Neural cell (in vitro differentiated cells): Measurements from ENCODE around the gene AP2A2. TPM values are rescaled to one million over a fixed set of nuclear protein-coding genes. Genes with fewer than 3 reads are reported as not detected.

Source experiments
- H2AFZ ChIP-seq: fragments of 200-600, 300-800 bp; sonication (generic), shearing (Covaris generic); 2 replicates; pipeline ENCODE4 v1.6.0; 2014; ENCODE audit warnings: low read depth, mild to moderate bottlenecking, antibody characterized with exemption, low read length, moderate library complexity
- H3F3A ChIP-seq: fragments of 200-600 bp; shearing (Covaris generic); 2 replicates; pipeline ENCODE4 v1.6.1; 2016; ENCODE audit warnings: mild to moderate bottlenecking, moderate library complexity, mixed read lengths, antibody characterized with exemption, low read length; ENCODE audit not compliant: insufficient read depth, poor library complexity, severe bottlenecking
- H3K27ac ChIP-seq: fragments of 200-600, 300-800 bp; sonication (generic), shearing (Covaris generic); 2 replicates; pipeline ENCODE4 v1.5.1; 2014; ENCODE audit warnings: mild to moderate bottlenecking, low read length, moderate library complexity
- H3K27me3 ChIP-seq: fragments of 300-800, 200-600 bp; sonication (generic), shearing (Covaris generic); 2 replicates; pipeline ENCODE4 v1.6.0; 2014; ENCODE audit warnings: mild to moderate bottlenecking, low read depth, low read length, moderate library complexity; ENCODE audit not compliant: insufficient read depth
- H3K36me3 ChIP-seq: fragments of 300-800, 200-600 bp; sonication (generic), shearing (Covaris generic); 2 replicates; pipeline ENCODE4 v1.5.1; 2014; ENCODE audit warnings: mild to moderate bottlenecking, antibody characterized with exemption, low read length, moderate library complexity; ENCODE audit not compliant: insufficient read depth
- H3K4me2 ChIP-seq: fragments of 300-800, 200-600 bp; sonication (generic), shearing (Covaris generic); 2 replicates; pipeline ENCODE4 v1.6.0; 2014; ENCODE audit warnings: mild to moderate bottlenecking, low read length
- H3K4me3 ChIP-seq: fragments of 300-800, 200-600 bp; sonication (generic), shearing (Covaris generic); 2 replicates; pipeline ENCODE4 v1.5.1; 2014; ENCODE audit warnings: mild to moderate bottlenecking, low read length, moderate library complexity
- H3K79me2 ChIP-seq: fragments of 200-600 bp; shearing (Covaris generic); replicated peaks from 2 replicates; pipeline ENCODE4 v1.6.0; 2014; ENCODE audit warnings: mild to moderate bottlenecking, low read length, moderate library complexity; ENCODE audit not compliant: insufficient read depth
- H3K9ac ChIP-seq: fragments of 300-800, 200-600 bp; sonication (generic), shearing (Covaris generic); 2 replicates; pipeline ENCODE4 v1.6.1; 2016; ENCODE audit warnings: mild to moderate bottlenecking, low read length, mixed read lengths
- H3K9me2 ChIP-seq: fragments of 200-600 bp; shearing (Covaris generic); 2 replicates; pipeline ENCODE4 v1.6.1; 2016; ENCODE audit warnings: mild to moderate bottlenecking, low read length, mixed read lengths; ENCODE audit not compliant: insufficient read depth
- H3K9me3 ChIP-seq: fragments of 200-600, 300-800 bp; sonication (generic), shearing (Covaris generic); 2 replicates; pipeline ENCODE4 v1.6.1; 2016; ENCODE audit warnings: mild to moderate bottlenecking, mixed run types, low read length, moderate library complexity, mixed read lengths
- H4K20me1 ChIP-seq: fragments of 200-600 bp; shearing (Covaris generic); 2 replicates; pipeline ENCODE4 v1.6.1; 2016; ENCODE audit warnings: mild to moderate bottlenecking, mixed run types; ENCODE audit not compliant: insufficient read depth
- EP300 ChIP-seq: fragments of 450-650 bp; conservative IDR thresholded peaks from 2 replicates; pipeline ENCODE4 v1.6.1; 2014; ENCODE audit warnings: antibody characterized with exemption, mild to moderate bottlenecking, moderate library complexity; ENCODE audit not compliant: poor library complexity, severe bottlenecking
- EZH2 ChIP-seq: fragments of 200-600, 300-800 bp; shearing (Covaris generic), sonication (generic); IDR thresholded peaks from 2 replicates; pipeline ENCODE4 v1.6.1; 2014; ENCODE audit warnings: antibody characterized with exemption, low read length, borderline replicate concordance, mild to moderate bottlenecking; ENCODE audit not compliant: insufficient read depth, poor library complexity, severe bottlenecking
- MXI1 ChIP-seq: fragments of 450-650 bp; conservative IDR thresholded peaks from 2 replicates; pipeline ENCODE4 v1.6.1; 2014; ENCODE audit warnings: antibody characterized with exemption, mild to moderate bottlenecking; ENCODE audit not compliant: poor library complexity, severe bottlenecking
- POLR2AphosphoS5 ChIP-seq: IDR thresholded peaks from 2 replicates; pipeline ENCODE4 v1.6.1; 2012
- RAD21 ChIP-seq: fragments of 450-650 bp; conservative IDR thresholded peaks from 2 replicates; pipeline ENCODE4 v1.6.1; 2014; ENCODE audit warnings: antibody characterized with exemption, mild to moderate bottlenecking, moderate library complexity
- REST ChIP-seq: IDR thresholded peaks from 2 replicates; pipeline ENCODE4 v1.6.1; 2012; ENCODE audit warnings: borderline replicate concordance
- SMC3 ChIP-seq: fragments of 450-650 bp; conservative IDR thresholded peaks from 2 replicates; pipeline ENCODE4 v1.6.1; 2014; ENCODE audit warnings: antibody characterized with exemption, mild to moderate bottlenecking, moderate library complexity; ENCODE audit not compliant: poor library complexity
- TAF1 ChIP-seq: IDR thresholded peaks from 2 replicates; pipeline ENCODE4 v1.6.1; 2012; ENCODE audit warnings: low read depth
- polyA plus RNA-seq: library from polyadenylated mRNA; depleted of rRNA; stranded (reverse); fragments of >200 nt; gene quantifications from 2 replicates; pipeline ENCODE4 v1.2.3, GENCODE V29; 2014
- TF ChIP-seq, protein P1 (sequence below): fragments of 450-650 bp; IDR thresholded peaks from 2 replicates; pipeline ENCODE4 v1.5.1; 2014; ENCODE audit warnings: antibody characterized with exemption, mild to moderate bottlenecking, moderate library complexity; ENCODE audit not compliant: poor library complexity, severe bottlenecking

Gene AP2A2
- polyA plus RNA-seq, 1 donor from 2014 or later = 46.5 TPM

- no peaks in the 10 kb centered on the region for H3F3A ChIP-seq
- no peaks in the 10 kb centered on the region for H3K9me2 ChIP-seq
- no peaks in the 10 kb centered on the region for H3K36me3 ChIP-seq
- no peaks in the 10 kb centered on the region for H3K27me3 ChIP-seq
- H3K9ac ChIP-seq = no peak overlapping the region
- H3K27ac ChIP-seq = no peak overlapping the region
- no peak overlapping the region for H3K4me2 ChIP-seq
- H3K9me3 ChIP-seq = no peaks in the 10 kb centered on the region
- no peaks in the 10 kb centered on the region for H4K20me1 ChIP-seq
- H3K4me3 ChIP-seq = no peak overlapping the region
- TF ChIP-seq EP300 = no peak
- TF ChIP-seq, protein P1, sequence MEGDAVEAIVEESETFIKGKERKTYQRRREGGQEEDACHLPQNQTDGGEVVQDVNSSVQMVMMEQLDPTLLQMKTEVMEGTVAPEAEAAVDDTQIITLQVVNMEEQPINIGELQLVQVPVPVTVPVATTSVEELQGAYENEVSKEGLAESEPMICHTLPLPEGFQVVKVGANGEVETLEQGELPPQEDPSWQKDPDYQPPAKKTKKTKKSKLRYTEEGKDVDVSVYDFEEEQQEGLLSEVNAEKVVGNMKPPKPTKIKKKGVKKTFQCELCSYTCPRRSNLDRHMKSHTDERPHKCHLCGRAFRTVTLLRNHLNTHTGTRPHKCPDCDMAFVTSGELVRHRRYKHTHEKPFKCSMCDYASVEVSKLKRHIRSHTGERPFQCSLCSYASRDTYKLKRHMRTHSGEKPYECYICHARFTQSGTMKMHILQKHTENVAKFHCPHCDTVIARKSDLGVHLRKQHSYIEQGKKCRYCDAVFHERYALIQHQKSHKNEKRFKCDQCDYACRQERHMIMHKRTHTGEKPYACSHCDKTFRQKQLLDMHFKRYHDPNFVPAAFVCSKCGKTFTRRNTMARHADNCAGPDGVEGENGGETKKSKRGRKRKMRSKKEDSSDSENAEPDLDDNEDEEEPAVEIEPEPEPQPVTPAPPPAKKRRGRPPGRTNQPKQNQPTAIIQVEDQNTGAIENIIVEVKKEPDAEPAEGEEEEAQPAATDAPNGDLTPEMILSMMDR = no peak
- no peak for TF ChIP-seq MXI1
- TF ChIP-seq TAF1 = no peak
- no peak for TF ChIP-seq EZH2
- no peak for TF ChIP-seq REST
- no peak for TF ChIP-seq POLR2AphosphoS5
- TF ChIP-seq SMC3 = no peak
- no peak for TF ChIP-seq RAD21
- no peaks in the 10 kb centered on the region for H3K79me2 ChIP-seq
- no peak overlapping the region for H2AFZ ChIP-seq
Measured at GRCh38 chr11:996681-997080, 71.0 kb downstream of the AP2A2 start.

DNA sequence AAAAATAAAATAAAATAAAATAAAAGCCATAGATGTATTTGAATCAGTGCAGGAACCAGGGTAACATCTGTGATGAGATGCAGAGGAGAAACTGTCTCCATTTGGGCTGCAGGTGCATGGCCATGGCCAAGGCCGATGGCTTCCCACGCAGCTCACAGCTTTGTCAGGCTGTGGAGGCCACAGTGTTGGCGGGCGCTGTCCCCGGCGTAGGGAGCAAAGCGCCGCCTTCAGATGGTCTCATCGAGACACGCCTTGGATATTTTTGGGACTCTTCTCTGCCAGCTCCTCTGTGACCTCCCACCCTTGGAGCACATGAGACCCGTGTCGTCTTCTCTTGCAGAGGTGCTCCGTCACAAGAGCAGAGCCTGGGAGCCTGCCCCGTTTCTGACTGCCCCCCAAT, 72.2 kb downstream of the AP2A2 start:
- H3K36me3 ChIP-seq = no peaks in the 10 kb centered on the region
- H3K9me2 ChIP-seq = no peaks in the 10 kb centered on the region
- H3K79me2 ChIP-seq = no peaks in the 10 kb centered on the region
- H3K27me3 ChIP-seq = no peaks in the 10 kb centered on the region
- H3K9me3 ChIP-seq = no peaks in the 10 kb centered on the region
- no peak overlapping the region for H2AFZ ChIP-seq
- TF ChIP-seq MXI1 = no peak
- no peak for TF ChIP-seq POLR2AphosphoS5
- no peak for TF ChIP-seq EZH2
- TF ChIP-seq REST = no peak
- TF ChIP-seq EP300 = no peak
- TF ChIP-seq TAF1 = no peak
- TF ChIP-seq, protein P1 = no peak
- no peak for TF ChIP-seq RAD21
- no peak for TF ChIP-seq SMC3
- H3K4me2 ChIP-seq = no peak overlapping the region
- no peak overlapping the region for H3K27ac ChIP-seq
- no peaks in the 10 kb centered on the region for H3F3A ChIP-seq
- no peak overlapping the region for H3K4me3 ChIP-seq
- no peak overlapping the region for H3K9ac ChIP-seq
- H4K20me1 ChIP-seq = no peaks in the 10 kb centered on the region
